T-helper 17 cell (primary cell): Measurements from ENCODE around the gene REV1. TPM values are rescaled to one million over a fixed set of nuclear protein-coding genes. Genes with fewer than 3 reads are reported as not detected.

Experiments
- ATAC-seq: fragments of 150-1000 bp; cut with Tn5 transposase; 2 replicates; pipeline ENCODE4 v1.10.0; 2021; ENCODE audit warnings: mild to moderate bottlenecking, moderate library complexity
- DNase-seq, 3 donors: peaks; one replicate each; pipeline versions ENCODE4 v3.0.0 to v3.0.0-alpha.2; 2020 to 2021
- H3K9me3 ChIP-seq: one replicate; pipeline ENCODE4 v1.7.0; 2013; ENCODE audit warnings: low read length, mild to moderate bottlenecking; ENCODE audit not compliant: control insufficient read depth, poor library complexity, severe bottlenecking
- H3K27ac Mint-ChIP-seq: one replicate; pipeline ENCODE4 v1.8.0; 2022; ENCODE audit warnings: mild to moderate bottlenecking, moderate library complexity, mixed read lengths
- H3K27me3 Mint-ChIP-seq: one replicate; pipeline ENCODE4 v1.8.0; 2022; ENCODE audit warnings: mixed read lengths
- H3K36me3 Mint-ChIP-seq: one replicate; pipeline ENCODE4 v1.8.0; 2022; ENCODE audit warnings: low read depth, mixed read lengths
- H3K4me1 Mint-ChIP-seq: one replicate; pipeline ENCODE4 v1.8.0; 2022; ENCODE audit warnings: mild to moderate bottlenecking, mixed read lengths
- H3K4me3 Mint-ChIP-seq: one replicate; pipeline ENCODE4 v1.8.0; 2022; ENCODE audit warnings: mild to moderate bottlenecking, moderate library complexity, mixed read lengths
- total RNA-seq, 4 donors: library from RNA in 2 of 4; stranded (reverse) in 2 of 4; gene quantifications; one replicate each; pipeline ENCODE4 v1.2.3 and lab custom pipeline; 2022 to 2026

Gene REV1
- total RNA-seq, 2 donors from 2014 or later = 41.7 to 47.3 TPM

DNA sequence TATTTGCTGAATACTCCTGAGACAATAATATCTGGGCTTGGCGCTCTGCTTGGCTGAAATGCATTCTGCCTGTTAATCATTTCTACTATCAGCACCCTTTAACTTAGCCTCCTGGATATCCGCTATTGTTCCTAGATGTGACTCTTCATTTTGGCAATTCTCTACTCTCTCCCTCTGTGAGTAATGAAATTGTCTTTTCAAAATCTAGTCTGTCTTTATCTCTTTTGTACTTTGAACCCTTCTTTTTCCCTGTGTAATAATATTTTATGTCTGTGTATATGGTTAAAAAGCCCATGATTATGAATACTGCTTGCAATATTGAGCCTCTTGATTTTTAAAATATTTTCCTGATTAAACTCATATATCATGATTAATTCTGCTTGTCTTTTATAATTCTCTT lies 6.2 kb upstream of the REV1 start:
- peaks cover 7% of the 10 kb centered on the region for H3K36me3 Mint-ChIP-seq
- peaks cover 66% of the 10 kb centered on the region for H3K27me3 Mint-ChIP-seq
- peaks cover 4% of the 10 kb centered on the region for H3K4me1 Mint-ChIP-seq
- DNase-seq = no peak
- H3K9me3 ChIP-seq = no peaks in the 10 kb centered on the region
- no peak overlapping the region for H3K27ac Mint-ChIP-seq
- no peak overlapping the region for H3K4me3 Mint-ChIP-seq
- no peak for ATAC-seq

GRCh38 chr2:99495115-99495860 lies 5.5 kb upstream of the REV1 start:
- peaks cover 59% of the 10 kb centered on the region for H3K27me3 Mint-ChIP-seq
- DNase-seq = no peak
- H3K9me3 ChIP-seq = no peaks in the 10 kb centered on the region
- no peak for ATAC-seq
- peaks cover 7% of the 10 kb centered on the region for H3K36me3 Mint-ChIP-seq
- H3K4me1 Mint-ChIP-seq = peaks cover 7% of the 10 kb centered on the region
- H3K4me3 Mint-ChIP-seq = no peak overlapping the region
- H3K27ac Mint-ChIP-seq = no peak overlapping the region

- H3K4me3 Mint-ChIP-seq = no peak overlapping the region
- peaks cover 4% of the 10 kb centered on the region for H3K36me3 Mint-ChIP-seq
- H3K27me3 Mint-ChIP-seq = peaks cover 33% of the 10 kb centered on the region
- DNase-seq = no peak
- H3K9me3 ChIP-seq = no peaks in the 10 kb centered on the region
- ATAC-seq = no peak
- no peak overlapping the region for H3K27ac Mint-ChIP-seq
- H3K4me1 Mint-ChIP-seq = peaks cover 21% of the 10 kb centered on the region
Observed at GRCh38 chr2:99492721-99493120, 2.9 kb upstream of the REV1 start.

- H3K4me1 Mint-ChIP-seq = peaks cover 30% of the 10 kb centered on the region
- peak overlapping the region; percentile 95 for H3K4me3 Mint-ChIP-seq
- peaks cover 4% of the 10 kb centered on the region for H3K36me3 Mint-ChIP-seq
- no peaks in the 10 kb centered on the region for H3K9me3 ChIP-seq
- DNase-seq = no peak
- no peak for ATAC-seq
- peaks cover 14% of the 10 kb centered on the region for H3K27me3 Mint-ChIP-seq
- H3K27ac Mint-ChIP-seq = peak overlapping the region; percentile 91
Observed at GRCh38 chr2:99490623-99491461, 1.0 kb upstream of the REV1 start.

DNA sequence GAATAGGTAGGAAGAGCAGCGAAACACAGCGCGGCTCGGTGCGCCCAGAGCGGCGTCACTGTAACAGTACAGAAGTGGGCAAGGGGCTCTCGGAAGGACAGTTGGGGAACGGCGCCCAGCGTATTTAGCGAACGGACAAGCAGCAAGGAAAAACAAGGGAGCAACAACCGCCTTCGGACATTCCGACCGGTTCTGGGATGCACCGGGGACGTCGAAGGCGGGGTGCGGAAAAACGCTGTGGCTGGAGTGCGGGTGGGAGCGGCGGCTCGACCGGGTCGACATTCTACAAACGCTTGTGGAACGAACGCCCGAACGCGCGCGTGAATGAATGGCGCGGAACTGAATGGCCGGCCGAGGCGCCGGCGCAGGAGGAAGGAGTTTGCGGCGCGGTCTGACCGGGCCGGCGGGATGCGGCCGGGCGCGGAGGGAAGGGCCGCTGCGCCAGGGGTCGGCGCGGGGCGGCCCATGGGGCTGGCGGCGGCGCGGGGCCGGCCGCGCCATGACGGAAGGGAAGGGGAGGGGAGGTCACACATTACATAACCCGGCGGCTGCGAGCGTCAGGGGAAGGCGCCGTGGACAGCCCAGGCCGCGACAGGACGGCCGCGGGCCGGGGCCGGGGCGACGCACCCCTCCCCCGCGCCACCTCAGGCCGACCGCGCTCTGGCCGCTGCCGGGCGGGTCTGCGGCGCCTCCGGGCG lies 605 bp downstream of the REV1 start:
- H3K9me3 ChIP-seq = no peaks in the 10 kb centered on the region
- peaks cover 12% of the 10 kb centered on the region for H3K27me3 Mint-ChIP-seq
- H3K27ac Mint-ChIP-seq = peak overlapping the region; percentile 99
- peaks cover 4% of the 10 kb centered on the region for H3K36me3 Mint-ChIP-seq
- H3K4me3 Mint-ChIP-seq = peak overlapping the region; percentile 100
- ATAC-seq = peak; percentile 18
- peak; percentile 39 to 49 (median 42) for DNase-seq
- peaks cover 39% of the 10 kb centered on the region for H3K4me1 Mint-ChIP-seq

- Mint-ChIP-seq H3K4me3 (peak overlapping the region; percentile 100), H3K27me3 (peaks cover 7% of the 10 kb centered on the region), H3K27ac (peak overlapping the region; percentile 99), H3K4me1 (peaks cover 43% of the 10 kb centered on the region), H3K36me3 (peaks cover 4% of the 10 kb centered on the region)
- no peaks in the 10 kb centered on the region for H3K9me3 ChIP-seq
- ATAC-seq (no peak), DNase-seq (no peak)
Observed at GRCh38 chr2:99488539-99489062, 1.2 kb downstream of the REV1 start.

DNA sequence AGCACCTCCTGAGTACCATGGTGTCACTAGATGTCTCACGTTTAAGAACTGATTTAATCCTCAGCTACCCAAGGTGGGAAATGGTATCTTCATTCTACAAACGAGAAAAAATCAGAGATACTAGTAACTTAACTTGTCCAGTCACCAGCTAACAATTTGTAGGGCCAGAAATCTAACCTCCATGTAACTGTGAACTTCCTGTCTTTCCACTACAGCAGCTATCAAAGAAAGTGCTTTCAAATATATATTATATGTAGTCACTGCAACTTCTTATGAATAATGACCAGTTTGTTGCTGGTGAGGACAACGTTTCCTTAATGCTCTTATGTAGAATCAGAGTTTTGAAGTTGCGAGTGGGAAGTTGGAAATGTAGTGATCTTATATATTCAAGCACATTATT lies 1.9 kb downstream of the REV1 start:
- Mint-ChIP-seq H3K36me3 (peaks cover 4% of the 10 kb centered on the region), H3K4me1 (peaks cover 44% of the 10 kb centered on the region), H3K27ac (peak overlapping the region; percentile 99), H3K27me3 (peaks cover under 1% of the 10 kb centered on the region), H3K4me3 (peak overlapping the region; percentile 100)
- no peak for DNase-seq
- no peaks in the 10 kb centered on the region for H3K9me3 ChIP-seq
- ATAC-seq = no peak

- Mint-ChIP-seq H3K4me3 (no peak overlapping the region), H3K27me3 (no peaks in the 10 kb centered on the region), H3K4me1 (peaks cover 49% of the 10 kb centered on the region), H3K27ac (peak overlapping the region; percentile 24), H3K36me3 (peaks cover 4% of the 10 kb centered on the region)
- DNase-seq (no peak), ATAC-seq (no peak)
- H3K9me3 ChIP-seq = no peaks in the 10 kb centered on the region
Observed at GRCh38 chr2:99485824-99486223, 4.0 kb downstream of the REV1 start.

DNA sequence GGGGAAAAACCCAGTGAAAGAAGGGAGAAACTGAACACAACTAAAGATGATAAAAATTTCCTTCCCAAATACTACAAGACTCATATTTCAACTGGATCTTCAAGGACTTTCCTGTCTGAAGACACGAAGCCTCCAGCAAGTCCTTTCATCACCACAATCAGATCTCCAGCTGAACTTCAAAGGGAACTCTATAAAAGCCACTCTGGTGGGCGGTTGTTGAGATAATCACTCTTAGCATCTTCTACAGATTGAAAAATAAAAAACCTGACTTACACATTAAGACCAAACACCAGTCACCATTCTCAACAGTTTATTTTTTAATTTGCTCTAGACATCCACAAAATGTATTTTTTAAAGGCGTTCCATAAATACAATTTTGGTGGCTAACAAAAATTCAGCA lies 4.4 kb downstream of the REV1 start:
- DNase-seq (no peak), ATAC-seq (no peak)
- H3K4me1 Mint-ChIP-seq = peaks cover 47% of the 10 kb centered on the region
- H3K27ac Mint-ChIP-seq = peak overlapping the region; percentile 24
- no peaks in the 10 kb centered on the region for H3K9me3 ChIP-seq
- no peak overlapping the region for H3K4me3 Mint-ChIP-seq
- peaks cover 4% of the 10 kb centered on the region for H3K36me3 Mint-ChIP-seq
- H3K27me3 Mint-ChIP-seq = no peaks in the 10 kb centered on the region

DNA sequence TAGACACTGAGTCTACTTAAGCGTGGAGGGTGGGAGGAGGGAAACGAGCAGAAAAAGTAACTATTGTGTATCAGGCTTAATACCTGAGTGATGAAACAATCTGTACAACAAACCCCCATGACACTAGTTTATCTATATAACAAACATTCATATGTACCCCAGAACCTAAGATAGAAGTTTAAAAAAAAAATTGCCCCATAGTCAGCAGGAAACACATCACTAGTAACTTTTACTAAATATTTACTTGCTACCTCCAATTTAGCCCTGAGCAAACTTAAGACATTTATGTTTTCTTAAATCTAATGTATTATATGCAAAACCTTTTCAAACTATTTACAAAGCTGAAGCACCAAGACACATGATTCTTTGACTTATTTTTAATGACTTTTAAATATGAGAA lies 5.6 kb downstream of the REV1 start:
- no peak overlapping the region for H3K27ac Mint-ChIP-seq
- DNase-seq (no peak), ATAC-seq (no peak)
- H3K9me3 ChIP-seq = no peaks in the 10 kb centered on the region
- peaks cover 7% of the 10 kb centered on the region for H3K36me3 Mint-ChIP-seq
- no peak overlapping the region for H3K4me3 Mint-ChIP-seq
- peaks cover 47% of the 10 kb centered on the region for H3K4me1 Mint-ChIP-seq
- H3K27me3 Mint-ChIP-seq = no peaks in the 10 kb centered on the region

- H3K9me3 ChIP-seq = no peaks in the 10 kb centered on the region
- H3K36me3 Mint-ChIP-seq = peaks cover 4% of the 10 kb centered on the region
- DNase-seq (no peak), ATAC-seq (no peak)
- no peaks in the 10 kb centered on the region for H3K27me3 Mint-ChIP-seq
- H3K4me1 Mint-ChIP-seq = peaks cover 41% of the 10 kb centered on the region
- H3K27ac Mint-ChIP-seq = no peak overlapping the region
- no peak overlapping the region for H3K4me3 Mint-ChIP-seq
Observed at GRCh38 chr2:99481941-99482340, 7.9 kb downstream of the REV1 start.

DNA sequence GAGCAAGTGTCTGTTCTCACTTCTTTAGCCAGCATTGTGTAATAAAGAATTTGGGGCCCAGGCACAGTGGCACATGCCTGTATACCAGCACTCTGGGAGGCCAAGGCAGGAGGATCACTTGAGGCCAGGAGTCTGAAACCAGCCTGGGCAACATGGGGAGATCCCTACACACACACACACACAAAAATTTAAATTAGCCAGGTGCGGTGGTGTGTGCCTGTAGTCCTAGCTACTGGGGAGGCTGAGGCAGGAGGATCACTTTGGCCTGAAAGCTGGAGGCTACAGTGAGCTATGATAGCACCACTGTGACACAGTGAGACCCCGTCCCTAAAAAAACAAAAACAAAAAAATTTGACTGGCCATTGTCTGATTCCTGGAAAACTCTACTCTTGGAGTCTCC lies 8.3 kb downstream of the REV1 start:
- no peak overlapping the region for H3K4me3 Mint-ChIP-seq
- H3K27ac Mint-ChIP-seq = peak overlapping the region; percentile 19
- H3K36me3 Mint-ChIP-seq = peaks cover 4% of the 10 kb centered on the region
- peaks cover 38% of the 10 kb centered on the region for H3K4me1 Mint-ChIP-seq
- ATAC-seq (no peak), DNase-seq (no peak)
- H3K9me3 ChIP-seq = no peaks in the 10 kb centered on the region
- no peaks in the 10 kb centered on the region for H3K27me3 Mint-ChIP-seq

DNA sequence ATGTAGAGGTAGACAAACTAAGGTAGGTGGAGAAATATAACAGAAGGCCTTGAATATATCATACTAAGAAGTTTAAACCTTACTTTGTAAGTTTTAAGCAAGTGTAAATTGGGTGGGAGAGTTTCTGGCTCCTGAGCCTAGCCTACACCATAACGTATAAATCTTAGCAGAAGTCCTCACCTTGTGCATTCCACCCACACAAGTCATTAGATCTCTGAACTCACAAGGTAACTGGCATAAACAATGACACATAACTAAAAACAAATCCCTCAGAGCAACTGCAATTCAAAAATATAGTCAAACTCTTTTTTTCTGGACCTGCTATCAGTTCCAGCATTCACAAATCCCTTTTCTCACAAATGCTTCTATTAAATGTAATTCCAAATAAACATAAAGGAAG lies 9.4 kb downstream of the REV1 start:
- H3K27ac Mint-ChIP-seq = no peak overlapping the region
- peaks cover 4% of the 10 kb centered on the region for H3K36me3 Mint-ChIP-seq

More for the DNA sequence above, 9.4 kb downstream of the REV1 start:
- ATAC-seq (no peak), DNase-seq (no peak)
- peaks cover 32% of the 10 kb centered on the region for H3K4me1 Mint-ChIP-seq
- H3K4me3 Mint-ChIP-seq = no peak overlapping the region
- no peaks in the 10 kb centered on the region for H3K9me3 ChIP-seq
- H3K27me3 Mint-ChIP-seq = no peaks in the 10 kb centered on the region
